ENCODE measurements around the gene BRWD1.

GRCh38 chr21:39182016-39182415 lies 131.4 kb downstream of the BRWD1 start:
- no peak for TF ChIP-seq CTCF (optimal IDR thresholded peaks at IDR 0.05 in 1 of 3, IDR thresholded peaks at IDR 0.05 in 1 of 3, conservative IDR thresholded peaks at IDR 0.05 in 1 of 3; ENCODE audit: extremely low read depth in 1 of 3, insufficient read depth in 2 of 3, low read length in 3 of 3)
- no peak for TF ChIP-seq EZH2 (IDR thresholded peaks at IDR 0.05; ENCODE audit: low read length)

Data from keratinocyte (primary cell).